Mucosa of descending colon (tissue), 3 donors: ENCODE results near the gene LMO7. TPM values are rescaled to one million over a fixed set of nuclear protein-coding genes. Genes with fewer than 3 reads are reported as not detected.
A peak's percentile ranks its signal among the peaks of the same experiment; 100 is the strongest.

ENCODE experiments used
- ATAC-seq: fragments of 200-7000 bp; cut with Tn5 transposase; one replicate; pipeline ENCODE4 v1.9.1; 2020; ENCODE audit warnings: mild to moderate bottlenecking, moderate library complexity
- DNase-seq, 3 donors: peaks; one replicate each; pipeline ENCODE4 v3.0.0-alpha.2; 2020
- H3K36me3 ChIP-seq: fragments of 200-600 bp; one replicate; pipeline ENCODE4 v1.8.0; 2021; ENCODE audit warnings: low read depth, mild to moderate bottlenecking
- H3K4me1 ChIP-seq: fragments of 200-600 bp; one replicate; pipeline ENCODE4 v1.8.0; 2021; ENCODE audit warnings: low read depth, mild to moderate bottlenecking
- H3K4me3 ChIP-seq: fragments of 200-600 bp; one replicate; pipeline ENCODE4 v1.8.0; 2021; ENCODE audit warnings: mild to moderate bottlenecking
- H3K9me3 ChIP-seq: fragments of 200-600 bp; one replicate; pipeline ENCODE4 v1.8.0; 2021; ENCODE audit warnings: mild to moderate bottlenecking
- intact Hi-C, 2 donors: fragments of 100-400 bp; cut with DNase I in 1 of 2; cut with micrococcal nuclease in 1 of 2; formaldehyde crosslinking; loops; one replicate each; pipeline versions ENCODE4 v1.11.0 to v1.11.1; 2022; cut with DNase I, micrococcal nuclease
- total RNA-seq, 3 donors: library from RNA; stranded (reverse); fragmentation: NEBNext Ultra II Directional in 2 of 3; extraction: Animal tissue kit (Norgen Biotek cat#: 25700) in 2 of 3; gene quantifications; one replicate each; pipeline versions ENCODE4 v1.2.1 to v1.2.4, GENCODE V29; 2021 to 2023
- TF ChIP-seq, protein P1 (sequence below): fragments of 200-600 bp; IDR thresholded peaks from one replicate; pipeline ENCODE4 v1.8.0; 2022; ENCODE audit warnings: antibody characterized with exemption, mild to moderate bottlenecking
- donor health status: DM: no; HTN: no; CAD: no; lungs with moderate emphysema.
- donor health status: DM: no; HTN: no; CAD: no.
- donor health status: DM: no; HTN: yes; CAD: no.

The LMO7 gene
- total RNA-seq, 3 donors from 2014 or later, result 127 to 243 (median 212) TPM

- ATAC-seq (no peak), DNase-seq (no peak)
- Histone ChIP-seq H3K36me3 (no peaks in the 10 kb centered on the region), H3K4me3 (no peak overlapping the region), H3K4me1 (no peaks in the 10 kb centered on the region), H3K9me3 (no peaks in the 10 kb centered on the region)
- intact Hi-C loops, result no loop called here
- TF ChIP-seq, protein P1, sequence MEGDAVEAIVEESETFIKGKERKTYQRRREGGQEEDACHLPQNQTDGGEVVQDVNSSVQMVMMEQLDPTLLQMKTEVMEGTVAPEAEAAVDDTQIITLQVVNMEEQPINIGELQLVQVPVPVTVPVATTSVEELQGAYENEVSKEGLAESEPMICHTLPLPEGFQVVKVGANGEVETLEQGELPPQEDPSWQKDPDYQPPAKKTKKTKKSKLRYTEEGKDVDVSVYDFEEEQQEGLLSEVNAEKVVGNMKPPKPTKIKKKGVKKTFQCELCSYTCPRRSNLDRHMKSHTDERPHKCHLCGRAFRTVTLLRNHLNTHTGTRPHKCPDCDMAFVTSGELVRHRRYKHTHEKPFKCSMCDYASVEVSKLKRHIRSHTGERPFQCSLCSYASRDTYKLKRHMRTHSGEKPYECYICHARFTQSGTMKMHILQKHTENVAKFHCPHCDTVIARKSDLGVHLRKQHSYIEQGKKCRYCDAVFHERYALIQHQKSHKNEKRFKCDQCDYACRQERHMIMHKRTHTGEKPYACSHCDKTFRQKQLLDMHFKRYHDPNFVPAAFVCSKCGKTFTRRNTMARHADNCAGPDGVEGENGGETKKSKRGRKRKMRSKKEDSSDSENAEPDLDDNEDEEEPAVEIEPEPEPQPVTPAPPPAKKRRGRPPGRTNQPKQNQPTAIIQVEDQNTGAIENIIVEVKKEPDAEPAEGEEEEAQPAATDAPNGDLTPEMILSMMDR, result no peak
These were observed 189.0 kb downstream of the LMO7 start for GRCh38 chr13:75825161-75825560.

DNA sequence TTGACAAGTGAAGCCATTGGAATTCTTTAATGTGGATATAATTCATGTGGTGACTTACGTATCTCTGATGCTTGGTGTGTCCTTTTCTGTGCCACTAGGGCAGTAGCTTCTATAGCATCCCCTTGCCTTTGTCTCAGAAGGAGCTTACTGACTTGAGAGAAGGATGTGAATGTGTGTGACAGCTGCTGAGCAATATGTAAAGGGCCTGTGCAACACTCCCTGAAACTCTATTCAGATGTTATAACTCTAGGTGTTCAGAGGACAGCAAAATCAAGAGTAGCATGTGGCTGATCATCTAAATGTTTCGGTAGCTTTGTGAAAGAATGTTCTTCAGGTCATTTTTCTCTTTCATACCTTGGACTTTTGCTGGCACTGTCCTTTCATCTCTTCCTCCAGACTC is 189.5 kb downstream of the LMO7 start:
- intact Hi-C loops, result no loop called here
- Histone ChIP-seq H3K4me3 (no peak overlapping the region), H3K36me3 (no peaks in the 10 kb centered on the region), H3K4me1 (no peaks in the 10 kb centered on the region), H3K9me3 (no peaks in the 10 kb centered on the region)
- ATAC-seq, result no peak
- DNase-seq, result no peak
- TF ChIP-seq, protein P1, result no peak

DNA sequence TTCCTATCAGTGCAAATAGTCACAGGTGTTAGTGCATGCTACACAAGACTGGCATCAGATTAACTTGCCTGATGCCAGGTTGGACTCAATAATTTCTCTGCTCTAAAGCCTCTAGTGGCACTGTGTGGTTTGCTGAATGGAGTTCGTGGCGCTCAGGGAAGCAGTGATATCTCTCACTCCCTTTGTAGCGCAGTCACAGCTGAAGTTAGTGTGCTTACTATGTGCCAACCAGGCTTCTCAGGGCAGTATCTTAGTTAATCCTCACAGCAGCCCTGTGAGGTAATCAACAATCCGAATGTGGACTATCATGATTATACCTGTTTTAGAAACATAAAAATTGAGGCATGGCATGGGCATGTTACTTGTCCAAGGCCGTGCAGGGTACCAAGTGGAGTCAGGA is 190.3 kb downstream of the LMO7 start:
- Histone ChIP-seq H3K4me1 (no peaks in the 10 kb centered on the region), H3K36me3 (no peaks in the 10 kb centered on the region), H3K4me3 (no peak overlapping the region), H3K9me3 (no peaks in the 10 kb centered on the region)
- ATAC-seq (peak; percentile 27), DNase-seq (no peak)
- intact Hi-C loops, result no loop called here
- TF ChIP-seq, protein P1, result no peak

- Histone ChIP-seq H3K4me1 (no peaks in the 10 kb centered on the region), H3K4me3 (no peak overlapping the region), H3K9me3 (no peaks in the 10 kb centered on the region), H3K36me3 (no peaks in the 10 kb centered on the region)
- DNase-seq, result no peak
- TF ChIP-seq, protein P1, result no peak
- intact Hi-C loops, result no loop called here
- ATAC-seq, result no peak
These were observed 193.7 kb downstream of the LMO7 start for GRCh38 chr13:75829830-75830229.

GRCh38 chr13:75830842-75831241 is 194.7 kb downstream of the LMO7 start:
- no peak for ATAC-seq
- TF ChIP-seq, protein P1, result no peak

GRCh38 chr13:75831389-75831788 is 195.3 kb downstream of the LMO7 start:
- no peak for ATAC-seq
- H3K4me1 ChIP-seq, result no peaks in the 10 kb centered on the region

More at GRCh38 chr13:75830842-75831241, 194.7 kb downstream of the LMO7 start:
- Histone ChIP-seq H3K36me3 (no peaks in the 10 kb centered on the region), H3K4me1 (no peaks in the 10 kb centered on the region), H3K4me3 (no peak overlapping the region), H3K9me3 (no peaks in the 10 kb centered on the region)
- no peak for DNase-seq
- intact Hi-C loops, result no loop called here

More at GRCh38 chr13:75831389-75831788, 195.3 kb downstream of the LMO7 start:
- no peak overlapping the region for H3K4me3 ChIP-seq
- TF ChIP-seq, protein P1, result no peak
- H3K9me3 ChIP-seq, result no peaks in the 10 kb centered on the region
- DNase-seq, result no peak
- H3K36me3 ChIP-seq, result no peaks in the 10 kb centered on the region
- intact Hi-C loops, result no loop called here
